PFSK-1 (cell line): ENCODE measurements around the gene LENEP.

Experiments used
- FOXP2 ChIP-seq: optimal IDR thresholded peaks from 2 replicates; pipeline ENCODE3; 2011; ENCODE audit warnings: borderline replicate concordance, control low read depth, inconsistent platforms; ENCODE audit not compliant: insufficient read depth; ENCODE audit errors: extremely low read length, extremely low read depth
- POLR2AphosphoS5 ChIP-seq: IDR thresholded peaks from 2 replicates; pipeline ENCODE4 v1.6.1; 2012; ENCODE audit warnings: low read depth, mild to moderate bottlenecking, control low read depth, low read length, moderate library complexity
- SIN3A ChIP-seq: IDR thresholded peaks from 2 replicates; pipeline ENCODE4 v1.6.1; 2012; ENCODE audit warnings: mild to moderate bottlenecking, low read length, moderate library complexity, borderline replicate concordance; ENCODE audit not compliant: insufficient read depth
- TAF1 ChIP-seq: IDR thresholded peaks from 2 replicates; pipeline ENCODE4 v1.6.1; 2012; ENCODE audit warnings: low read length, control low read depth, borderline replicate concordance; ENCODE audit not compliant: insufficient read depth
- TF ChIP-seq, protein P1 (sequence below), 2 experiments: IDR thresholded peaks; 2 replicates each; pipeline versions ENCODE4 v1.6.1 to v1.8.0; 2011 to 2012; ENCODE audit warnings: low read depth in 2 of 2, low read length in 2 of 2, control low read depth in 1 of 2, inconsistent platforms in 1 of 2, mild to moderate bottlenecking in 1 of 2, moderate library complexity in 1 of 2; ENCODE audit not compliant: insufficient read depth in 1 of 2

DNA sequence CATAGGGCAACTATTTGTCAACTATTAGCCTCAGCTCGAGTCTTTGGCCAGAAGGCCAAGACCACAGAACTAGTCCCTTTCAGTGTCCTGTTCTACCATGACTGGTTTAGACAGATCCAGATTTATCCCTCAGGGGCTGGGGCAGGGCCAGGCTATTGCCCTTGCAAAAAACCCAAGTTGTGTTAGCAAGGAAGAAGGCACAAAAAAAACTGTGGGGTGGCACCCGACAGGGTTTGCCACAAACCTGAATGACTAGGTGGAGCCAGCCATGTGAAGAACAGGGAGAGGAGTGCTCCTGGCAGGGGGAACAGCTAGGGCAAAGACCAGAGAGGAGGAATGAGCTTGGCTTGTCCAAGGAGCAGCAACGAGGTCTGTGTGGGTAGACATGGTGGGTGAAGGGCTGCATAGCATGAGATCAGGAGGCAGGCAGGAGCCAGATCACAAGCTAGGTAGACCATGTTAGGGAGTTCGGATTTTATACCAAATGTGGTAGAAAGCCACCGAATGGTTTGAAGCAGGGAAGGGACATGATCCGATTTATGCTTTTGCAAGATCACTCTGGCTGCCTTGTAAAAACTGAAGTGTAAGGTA lies 44.6 kb downstream of the LENEP start:
- TF ChIP-seq TAF1 (no peak), SIN3A (no peak), POLR2AphosphoS5 (no peak), FOXP2 (no peak)
- TF ChIP-seq, protein P1, sequence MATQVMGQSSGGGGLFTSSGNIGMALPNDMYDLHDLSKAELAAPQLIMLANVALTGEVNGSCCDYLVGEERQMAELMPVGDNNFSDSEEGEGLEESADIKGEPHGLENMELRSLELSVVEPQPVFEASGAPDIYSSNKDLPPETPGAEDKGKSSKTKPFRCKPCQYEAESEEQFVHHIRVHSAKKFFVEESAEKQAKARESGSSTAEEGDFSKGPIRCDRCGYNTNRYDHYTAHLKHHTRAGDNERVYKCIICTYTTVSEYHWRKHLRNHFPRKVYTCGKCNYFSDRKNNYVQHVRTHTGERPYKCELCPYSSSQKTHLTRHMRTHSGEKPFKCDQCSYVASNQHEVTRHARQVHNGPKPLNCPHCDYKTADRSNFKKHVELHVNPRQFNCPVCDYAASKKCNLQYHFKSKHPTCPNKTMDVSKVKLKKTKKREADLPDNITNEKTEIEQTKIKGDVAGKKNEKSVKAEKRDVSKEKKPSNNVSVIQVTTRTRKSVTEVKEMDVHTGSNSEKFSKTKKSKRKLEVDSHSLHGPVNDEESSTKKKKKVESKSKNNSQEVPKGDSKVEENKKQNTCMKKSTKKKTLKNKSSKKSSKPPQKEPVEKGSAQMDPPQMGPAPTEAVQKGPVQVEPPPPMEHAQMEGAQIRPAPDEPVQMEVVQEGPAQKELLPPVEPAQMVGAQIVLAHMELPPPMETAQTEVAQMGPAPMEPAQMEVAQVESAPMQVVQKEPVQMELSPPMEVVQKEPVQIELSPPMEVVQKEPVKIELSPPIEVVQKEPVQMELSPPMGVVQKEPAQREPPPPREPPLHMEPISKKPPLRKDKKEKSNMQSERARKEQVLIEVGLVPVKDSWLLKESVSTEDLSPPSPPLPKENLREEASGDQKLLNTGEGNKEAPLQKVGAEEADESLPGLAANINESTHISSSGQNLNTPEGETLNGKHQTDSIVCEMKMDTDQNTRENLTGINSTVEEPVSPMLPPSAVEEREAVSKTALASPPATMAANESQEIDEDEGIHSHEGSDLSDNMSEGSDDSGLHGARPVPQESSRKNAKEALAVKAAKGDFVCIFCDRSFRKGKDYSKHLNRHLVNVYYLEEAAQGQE (IDR thresholded peaks at IDR 0.05; ENCODE audit: insufficient read depth in 1 of 2, low read depth in 2 of 2, low read length in 2 of 2): no peak
